Hepatocyte (in vitro differentiated cells): ENCODE data around the gene AOX1. TPM values are rescaled to one million over a fixed set of nuclear protein-coding genes. Genes with fewer than 3 reads are reported as not detected.

ENCODE experiments used
- DNase-seq: peaks from one replicate; pipeline ENCODE4 v3.0.0-alpha.2; 2016; ENCODE audit warnings: low spot score
- H2AFZ ChIP-seq: fragments of 200-600 bp; sonication (generic); 2 replicates; pipeline ENCODE4 v1.6.0; 2016; ENCODE audit warnings: antibody characterized with exemption, mild to moderate bottlenecking
- H3K27ac ChIP-seq: fragments of 200-600 bp; sonication (generic); 2 replicates; pipeline ENCODE4 v1.5.1; 2016; ENCODE audit warnings: mild to moderate bottlenecking
- H3K27me3 ChIP-seq: fragments of 200-600 bp; sonication (generic); 2 replicates; pipeline ENCODE4 v1.6.1; 2016
- H3K36me3 ChIP-seq: fragments of 200-600 bp; sonication (generic); replicated peaks from 2 replicates; pipeline ENCODE4 v1.5.1; 2016; ENCODE audit warnings: low read depth; ENCODE audit not compliant: insufficient read depth
- H3K4me1 ChIP-seq: fragments of 200-600 bp; sonication (generic); 2 replicates; pipeline ENCODE4 v1.5.1; 2016; ENCODE audit warnings: mild to moderate bottlenecking, moderate library complexity; ENCODE audit not compliant: insufficient read depth
- H3K4me2 ChIP-seq: fragments of 200-600 bp; sonication (generic); 2 replicates; pipeline ENCODE4 v1.6.0; 2016
- H3K4me3 ChIP-seq: fragments of 200-600 bp; sonication (generic); 2 replicates; pipeline ENCODE4 v1.5.1; 2016; ENCODE audit warnings: mild to moderate bottlenecking
- H3K79me2 ChIP-seq: fragments of 200-600 bp; sonication (generic); 2 replicates; pipeline ENCODE4 v1.6.0; 2017; ENCODE audit warnings: mild to moderate bottlenecking
- H3K9me2 ChIP-seq: fragments of 200-600 bp; sonication (generic); replicated peaks from 2 replicates; pipeline ENCODE4 v1.6.0; 2017; ENCODE audit warnings: mild to moderate bottlenecking; ENCODE audit not compliant: insufficient read depth
- H3K9me3 ChIP-seq: fragments of 200-600 bp; sonication (generic); 2 replicates; pipeline ENCODE4 v1.5.1; 2016; ENCODE audit warnings: low read depth, mild to moderate bottlenecking
- H4K20me1 ChIP-seq: fragments of 200-600 bp; sonication (generic); 2 replicates; pipeline ENCODE4 v1.6.0; 2016; ENCODE audit warnings: mild to moderate bottlenecking; ENCODE audit not compliant: insufficient read depth, poor library complexity, severe bottlenecking
- EZH2 ChIP-seq: fragments of 200-600 bp; sonication (generic); IDR thresholded peaks from 2 replicates; pipeline ENCODE4 v1.6.1; 2016; ENCODE audit warnings: antibody characterized with exemption, mild to moderate bottlenecking, borderline replicate concordance
- EZH2phosphoT487 ChIP-seq: fragments of 200-600 bp; sonication (generic); IDR thresholded peaks from one replicate; pipeline ENCODE4 v1.6.1; 2018; ENCODE audit warnings: antibody characterized with exemption, mild to moderate bottlenecking, low read depth, moderate library complexity; ENCODE audit not compliant: unreplicated experiment, severe bottlenecking
- WGBS: methylation state at CpG from one replicate; pipeline ENCODE4 v1.1.6; 2016; ENCODE audit warnings: low lambda C conversion rate; ENCODE audit errors: missing lambda C conversion rate; 5-methylcytosine and 5-hydroxymethylcytosine counted together
- polyA plus RNA-seq: library from polyadenylated mRNA; unstranded; fragments of >200 nt; fragmentation: Nextera tagmentation; extraction: Ambion mirVana; gene quantifications from 2 replicates; pipeline ENCODE4 v1.2.1, GENCODE V29; 2016
- total RNA-seq: library from RNA; depleted of rRNA; stranded (reverse); fragments of >200 nt; gene quantifications from 2 replicates; pipeline ENCODE4 v1.2.3, GENCODE V29; 2014
- TF ChIP-seq, protein P1 (sequence below): fragments of 200-600 bp; sonication (generic); IDR thresholded peaks from 2 replicates; pipeline ENCODE4 v1.5.1; 2016; ENCODE audit warnings: antibody characterized with exemption, mild to moderate bottlenecking; ENCODE audit not compliant: poor library complexity

AOX1 gene
- total and polyA plus RNA-seq, 2 experiments from 2014 or later, result 4.7 to 7.4 TPM

DNA sequence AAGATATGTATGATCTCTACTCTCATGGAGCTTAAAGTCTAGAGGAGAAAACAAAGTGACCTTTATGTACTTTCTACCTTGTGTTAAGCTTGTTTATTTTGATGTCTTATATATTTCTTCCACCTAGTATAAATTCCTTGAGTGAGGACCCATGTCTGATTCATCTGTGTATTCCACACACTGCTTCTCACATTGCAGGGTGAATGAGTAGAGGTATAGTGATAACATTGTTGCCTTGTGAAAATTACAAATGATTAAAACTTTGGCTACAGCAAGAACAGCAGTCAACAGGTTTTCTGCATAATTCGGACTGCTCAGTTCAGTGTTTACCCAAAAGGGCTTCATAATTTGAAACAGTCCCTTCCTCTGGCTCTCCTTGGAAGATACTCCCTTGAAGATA lies 36.3 kb downstream of the AOX1 start:
- TF ChIP-seq EZH2phosphoT487 (no peak), EZH2 (no peak)
- TF ChIP-seq, protein P1, sequence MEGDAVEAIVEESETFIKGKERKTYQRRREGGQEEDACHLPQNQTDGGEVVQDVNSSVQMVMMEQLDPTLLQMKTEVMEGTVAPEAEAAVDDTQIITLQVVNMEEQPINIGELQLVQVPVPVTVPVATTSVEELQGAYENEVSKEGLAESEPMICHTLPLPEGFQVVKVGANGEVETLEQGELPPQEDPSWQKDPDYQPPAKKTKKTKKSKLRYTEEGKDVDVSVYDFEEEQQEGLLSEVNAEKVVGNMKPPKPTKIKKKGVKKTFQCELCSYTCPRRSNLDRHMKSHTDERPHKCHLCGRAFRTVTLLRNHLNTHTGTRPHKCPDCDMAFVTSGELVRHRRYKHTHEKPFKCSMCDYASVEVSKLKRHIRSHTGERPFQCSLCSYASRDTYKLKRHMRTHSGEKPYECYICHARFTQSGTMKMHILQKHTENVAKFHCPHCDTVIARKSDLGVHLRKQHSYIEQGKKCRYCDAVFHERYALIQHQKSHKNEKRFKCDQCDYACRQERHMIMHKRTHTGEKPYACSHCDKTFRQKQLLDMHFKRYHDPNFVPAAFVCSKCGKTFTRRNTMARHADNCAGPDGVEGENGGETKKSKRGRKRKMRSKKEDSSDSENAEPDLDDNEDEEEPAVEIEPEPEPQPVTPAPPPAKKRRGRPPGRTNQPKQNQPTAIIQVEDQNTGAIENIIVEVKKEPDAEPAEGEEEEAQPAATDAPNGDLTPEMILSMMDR, result no peak
- Histone ChIP-seq H3K9me3 (no peaks in the 10 kb centered on the region), H3K4me1 (peaks cover 5% of the 10 kb centered on the region), H3K36me3 (no peaks in the 10 kb centered on the region), H3K27ac (no peak overlapping the region), H3K27me3 (no peaks in the 10 kb centered on the region), H4K20me1 (no peaks in the 10 kb centered on the region), H3K79me2 (no peaks in the 10 kb centered on the region), H3K4me2 (no peak overlapping the region), H3K4me3 (no peak overlapping the region), H3K9me2 (no peaks in the 10 kb centered on the region), H2AFZ (no peak overlapping the region)
- no peak for DNase-seq
- WGBS, result 81% methylated on average over 1 of the region's 1 CpG

DNA sequence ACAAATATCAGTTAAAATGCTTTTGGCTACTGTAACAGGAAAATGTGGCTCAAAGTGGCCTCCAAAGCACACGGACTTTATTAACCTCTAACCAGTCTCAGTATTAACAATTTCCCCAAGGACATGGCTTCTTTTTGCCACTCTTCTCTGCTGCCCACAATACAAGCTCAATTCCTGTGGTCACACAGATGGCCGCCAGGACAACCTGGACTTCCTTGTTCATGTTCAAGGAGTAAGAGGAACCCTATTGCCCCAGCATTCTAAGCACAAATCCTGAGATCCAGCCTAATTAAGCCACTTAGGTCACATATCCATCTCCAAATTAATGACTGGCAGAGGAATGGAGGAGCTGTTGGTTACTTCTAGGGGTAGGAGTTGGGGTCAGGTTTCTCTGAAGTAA lies 38.2 kb downstream of the AOX1 start:
- H4K20me1 ChIP-seq, result no peaks in the 10 kb centered on the region
- TF ChIP-seq EZH2, result no peak
- no peaks in the 10 kb centered on the region for H3K79me2 ChIP-seq
- 91% methylated on average over 2 of the region's 2 CpGs for WGBS
- H3K4me3 ChIP-seq, result no peak overlapping the region
- no peaks in the 10 kb centered on the region for H3K9me3 ChIP-seq
- no peak overlapping the region for H3K27ac ChIP-seq
- no peaks in the 10 kb centered on the region for H3K27me3 ChIP-seq
- DNase-seq, result no peak
- H3K9me2 ChIP-seq, result no peaks in the 10 kb centered on the region
- H3K36me3 ChIP-seq, result no peaks in the 10 kb centered on the region
- no peak overlapping the region for H2AFZ ChIP-seq
- H3K4me1 ChIP-seq, result peaks cover 3% of the 10 kb centered on the region
- H3K4me2 ChIP-seq, result no peak overlapping the region

DNA sequence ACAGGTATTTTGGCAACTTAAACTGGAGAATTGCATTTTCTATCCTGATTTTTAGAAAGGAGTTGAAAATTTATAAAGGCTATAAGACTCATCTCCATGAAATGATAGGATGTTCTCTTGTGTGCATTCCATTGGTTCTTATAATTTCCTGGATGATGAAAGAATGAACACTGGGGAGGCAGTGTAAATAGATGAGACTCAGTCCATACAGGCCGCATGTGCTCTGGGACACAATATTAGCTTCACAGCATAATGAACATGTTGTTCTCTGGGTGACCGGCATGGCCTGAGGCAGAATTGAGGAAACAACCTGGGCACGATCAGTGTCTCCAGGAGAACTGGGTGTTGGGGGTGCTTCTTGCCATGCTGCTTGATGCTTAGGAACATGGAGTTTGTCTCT lies 38.8 kb downstream of the AOX1 start:
- H4K20me1 ChIP-seq, result no peaks in the 10 kb centered on the region
- TF ChIP-seq EZH2 (no peak), EZH2phosphoT487 (no peak)
- TF ChIP-seq, protein P1, result no peak
- no peaks in the 10 kb centered on the region for H3K27me3 ChIP-seq
- H3K4me2 ChIP-seq, result no peak overlapping the region
- 85% methylated on average over 3 of the region's 3 CpGs for WGBS
- no peak overlapping the region for H2AFZ ChIP-seq
- no peaks in the 10 kb centered on the region for H3K9me2 ChIP-seq
- no peak overlapping the region for H3K4me3 ChIP-seq
- H3K27ac ChIP-seq, result no peak overlapping the region
- no peaks in the 10 kb centered on the region for H3K79me2 ChIP-seq
- H3K36me3 ChIP-seq, result no peaks in the 10 kb centered on the region
- H3K9me3 ChIP-seq, result no peaks in the 10 kb centered on the region
- no peaks in the 10 kb centered on the region for H3K4me1 ChIP-seq
- no peak for DNase-seq

DNA sequence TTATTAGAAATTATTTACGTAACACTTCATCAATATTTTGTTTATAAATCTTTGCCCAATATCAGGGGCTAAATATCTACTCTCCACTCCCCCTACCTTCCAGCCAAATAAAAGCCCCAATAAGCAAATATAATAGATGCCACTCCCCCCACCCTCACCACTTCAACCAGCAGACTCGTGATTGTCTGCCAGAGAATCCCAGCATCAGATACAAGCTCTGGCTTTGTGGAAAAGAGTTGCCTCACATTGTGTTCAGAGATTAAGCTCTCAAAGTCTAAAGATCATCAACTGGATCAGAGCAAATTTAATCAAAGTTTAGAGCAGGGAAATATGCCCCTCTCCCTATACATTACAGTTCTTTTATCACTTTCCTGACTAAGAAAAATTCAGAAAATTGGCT lies 39.5 kb downstream of the AOX1 start:
- DNase-seq, result no peak
- TF ChIP-seq, protein P1, result no peak
- no peak for TF ChIP-seq EZH2phosphoT487
- TF ChIP-seq EZH2, result no peak
- H2AFZ ChIP-seq, result no peak overlapping the region
- H3K9me3 ChIP-seq, result no peaks in the 10 kb centered on the region
- no peak overlapping the region for H3K27ac ChIP-seq
- WGBS, result 56% methylated on average over 2 of the region's 2 CpGs
- H3K9me2 ChIP-seq, result no peaks in the 10 kb centered on the region
- no peaks in the 10 kb centered on the region for H4K20me1 ChIP-seq
- no peak overlapping the region for H3K4me2 ChIP-seq
- H3K4me3 ChIP-seq, result no peak overlapping the region
- H3K4me1 ChIP-seq, result no peaks in the 10 kb centered on the region
- no peaks in the 10 kb centered on the region for H3K36me3 ChIP-seq
- H3K27me3 ChIP-seq, result no peaks in the 10 kb centered on the region
- no peaks in the 10 kb centered on the region for H3K79me2 ChIP-seq
